GM18508 (cell line): ENCODE measurements around the gene PRRT2.
"Not testable (repeated sequence)": the region's sequence is repeated elsewhere in the genome, so short reads cannot be mapped to it uniquely, and the experiment has no call there.

Source experiments
- ATAC-seq: cut with Tn5 transposase; IDR thresholded peaks from one replicate; pipeline ENCODE4 v1.9.1; 2021; ENCODE audit warnings: moderate number of reproducible peaks; ENCODE audit not compliant: insufficient read depth, unreplicated experiment

The PRRT2 gene

GRCh38 chr16:29790183-29790948, 21.6 kb upstream of the PRRT2 start, which contains the start of gene KIF22:
Gene KIF22, plus strand, starts transcription at chr16:29790751. Its CDS starts 9 bp downstream, at chr16:29790760.
- ATAC-seq: peak; percentile 82

GRCh38 chr16:29790949-29791844, 20.8 kb upstream of the PRRT2 start:
- no peak for ATAC-seq

GRCh38 chr16:29791845-29792807, 19.9 kb upstream of the PRRT2 start:
- ATAC-seq: no peak

GRCh38 chr16:29793153-29793552, 18.8 kb upstream of the PRRT2 start:
- not testable (repeated sequence) for ATAC-seq

GRCh38 chr16:29794231-29794710, 17.7 kb upstream of the PRRT2 start:
- ATAC-seq: no peak

GRCh38 chr16:29802416-29802935, 9.5 kb upstream of the PRRT2 start:
- no peak for ATAC-seq

GRCh38 chr16:29804020-29804419, 8.0 kb upstream of the PRRT2 start:
- ATAC-seq: no peak

GRCh38 chr16:29804455-29805231, 7.3 kb upstream of the PRRT2 start:
- ATAC-seq: no peak

- ATAC-seq: no peak
Measured at GRCh38 chr16:29805232-29806098, 6.5 kb upstream of the PRRT2 start.

- no peak for ATAC-seq
Measured at GRCh38 chr16:29806099-29806579, 5.9 kb upstream of the PRRT2 start, which contains the start of gene MAZ. Gene MAZ, plus strand, starts transcription at chr16:29806529. Its CDS starts 173 bp downstream, at chr16:29806702.

- ATAC-seq: no peak
Measured at GRCh38 chr16:29806641-29807425, 5.2 kb upstream of the PRRT2 start.

- ATAC-seq: no peak
Measured at GRCh38 chr16:29807426-29808218, 4.4 kb upstream of the PRRT2 start.

- ATAC-seq: no peak
Measured at GRCh38 chr16:29808219-29808900, 3.6 kb upstream of the PRRT2 start.

GRCh38 chr16:29809031-29809747, 2.8 kb upstream of the PRRT2 start:
- ATAC-seq: no peak
